Fibroblast of skin of right biceps (primary cell): Measurements from ENCODE around the gene ARHGAP11B.
"Not testable (repeated sequence)": the region's sequence is repeated elsewhere in the genome, so short reads cannot be mapped to it uniquely, and the experiment has no call there.

ENCODE experiments used
- DNase-seq: peaks from one replicate; pipeline ENCODE4 v3.0.0-alpha.2; 2013

ARHGAP11B gene

DNA sequence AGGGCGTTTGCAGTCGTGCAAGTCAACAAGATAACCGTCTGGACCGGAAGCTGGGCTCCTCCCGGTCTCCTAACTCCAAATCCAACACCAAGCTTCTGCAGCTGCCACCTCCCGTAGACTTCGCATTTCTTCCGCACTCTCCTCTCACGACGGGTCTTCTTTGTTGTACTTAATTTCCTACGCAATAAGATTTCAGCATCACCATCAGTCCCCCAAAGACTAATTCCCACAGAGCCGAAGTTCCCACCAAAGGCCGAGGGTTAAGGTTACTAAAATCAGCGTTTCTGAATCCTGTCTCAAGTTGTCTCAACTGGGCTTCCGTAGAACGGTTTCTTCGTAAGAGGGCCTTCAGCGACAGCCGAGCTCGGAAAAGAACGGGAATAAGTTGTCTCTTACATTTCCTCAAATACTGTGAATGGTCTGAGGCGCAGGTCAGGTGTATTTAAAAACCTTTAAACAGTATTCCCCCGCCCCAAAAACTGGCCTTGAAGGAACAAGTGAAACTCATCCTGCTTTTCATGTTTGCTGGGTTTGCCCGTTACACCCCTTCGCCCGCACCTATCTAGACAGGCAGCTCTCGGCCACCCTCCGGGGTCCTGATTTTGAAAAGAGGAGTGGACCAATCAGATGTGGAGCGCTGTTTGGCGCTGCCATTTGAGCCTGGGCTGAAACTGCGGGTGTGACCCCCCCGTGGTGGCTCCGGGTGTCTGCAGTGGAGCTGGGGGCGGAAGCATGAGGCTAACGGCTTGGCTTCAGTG is at the start of gene ARHGAP11B:
ARHGAP11B (plus strand) TSS at position 693 of the 758 bp plus-strand sequence.
- DNase-seq, result peak; percentile 98

DNA sequence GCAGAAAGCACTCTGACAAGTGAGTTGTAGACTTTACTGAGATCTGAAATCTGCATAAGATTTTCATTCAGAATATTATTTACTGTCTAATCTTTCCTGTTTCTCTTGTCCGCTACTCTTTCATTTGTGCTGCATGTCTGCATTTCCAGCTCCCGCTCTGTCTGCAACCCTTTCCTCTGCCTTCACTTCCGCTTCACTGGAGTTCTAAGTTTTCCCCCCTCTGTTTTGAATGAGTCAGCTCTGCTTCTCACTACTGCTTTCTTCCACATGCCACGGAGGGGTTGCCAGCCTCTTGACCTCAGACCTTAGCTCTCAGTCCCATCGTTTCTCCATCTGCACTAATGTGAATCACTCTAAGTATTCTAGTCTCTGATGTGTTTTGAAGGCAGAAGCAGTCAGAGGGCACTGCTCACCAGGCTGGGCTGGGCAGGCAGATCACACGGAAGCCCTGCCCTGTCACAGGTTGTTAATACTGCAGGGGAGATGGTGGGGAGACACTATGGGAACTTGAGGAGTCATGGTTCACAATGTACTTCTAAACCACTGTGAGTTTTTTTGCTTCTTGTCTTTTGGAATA is 46.4 kb upstream of the ARHGAP11B start:
- not testable (repeated sequence) for DNase-seq

DNA sequence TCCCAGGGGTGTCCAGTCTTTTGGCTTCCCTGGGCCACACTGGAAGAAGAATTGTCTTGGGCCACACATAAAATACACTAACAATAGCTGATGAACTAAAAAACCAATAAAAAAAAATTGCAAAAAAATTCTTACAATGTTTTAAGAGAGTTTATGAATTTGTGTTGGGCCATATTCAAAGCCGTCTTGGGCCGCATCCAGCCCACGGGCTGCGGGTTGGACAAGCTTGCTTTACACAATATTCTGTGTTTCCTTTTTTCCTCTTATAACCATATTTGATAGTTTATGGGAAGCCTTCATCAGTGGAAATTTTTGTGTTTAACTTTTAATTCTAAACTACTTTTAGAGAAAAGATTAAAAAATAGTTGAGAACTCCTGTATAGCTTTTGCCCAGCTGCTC is 45.2 kb upstream of the ARHGAP11B start:
- DNase-seq, result not testable (repeated sequence)

DNA sequence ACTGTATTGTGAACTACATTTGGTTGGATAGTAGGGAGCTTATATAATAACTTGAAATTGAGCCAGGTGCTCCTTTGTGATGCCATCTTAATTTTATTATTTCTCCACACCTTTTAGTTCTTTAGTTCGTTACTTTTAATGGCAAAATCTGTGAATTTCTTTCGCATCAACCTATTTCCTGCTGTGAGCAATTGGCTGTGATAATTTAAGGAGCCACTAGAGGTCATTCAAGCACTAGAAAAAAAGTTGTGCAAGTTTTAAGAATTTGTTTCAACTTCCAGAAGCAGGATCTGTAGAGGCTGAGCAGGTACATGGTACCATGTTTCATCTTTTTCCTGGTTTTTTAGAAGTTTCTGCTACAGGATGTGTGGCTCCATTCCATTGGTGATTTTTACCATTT is 27.0 kb upstream of the ARHGAP11B start:
- DNase-seq, result not testable (repeated sequence)

DNA sequence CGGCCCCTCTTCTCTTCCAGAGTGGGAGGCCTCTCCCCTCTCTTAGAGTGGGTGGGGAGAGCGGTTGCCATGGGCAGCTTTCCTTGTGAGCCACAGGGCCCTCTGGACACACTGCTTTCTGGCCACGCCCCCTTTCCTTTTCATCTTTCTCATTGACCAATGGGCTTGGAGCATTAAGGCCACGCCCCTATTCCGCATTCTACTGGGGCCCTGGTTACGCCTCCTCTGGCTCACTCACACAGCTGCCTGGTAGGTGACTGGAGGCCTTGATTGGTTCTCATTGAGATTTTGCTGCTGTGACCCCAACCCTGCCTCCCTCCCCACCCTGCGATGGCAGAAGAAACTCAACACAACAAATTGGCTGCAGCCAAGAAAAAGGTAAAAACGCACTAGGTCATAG is 22.1 kb upstream of the ARHGAP11B start, which contains the start of gene GOLGA8H:
GOLGA8H (plus strand) TSS at position 233 of the 400 bp plus-strand sequence; CDS start at position 331, 98 bp downstream.
- not testable (repeated sequence) for DNase-seq

DNA sequence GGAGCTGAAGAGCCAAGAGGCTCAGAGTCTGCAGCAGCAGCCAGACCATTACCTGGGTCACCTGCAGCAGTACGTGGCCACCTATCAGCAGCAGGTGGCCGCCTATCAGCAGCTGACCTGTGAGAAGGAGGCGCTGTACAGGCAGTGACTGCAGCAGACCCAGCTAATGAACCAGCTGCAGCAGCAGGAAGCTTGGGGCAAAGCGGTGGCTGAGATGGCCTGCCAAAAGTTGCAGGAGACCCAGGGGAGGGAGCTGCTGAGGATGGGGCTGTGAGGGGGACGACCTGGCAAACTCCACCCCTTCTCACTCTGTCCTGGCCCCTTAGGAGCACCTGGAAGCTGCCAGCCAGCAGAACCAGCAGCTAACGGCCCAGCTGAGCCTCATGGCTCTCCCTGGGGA is 13.7 kb upstream of the ARHGAP11B start:
- not testable (repeated sequence) for DNase-seq

DNA sequence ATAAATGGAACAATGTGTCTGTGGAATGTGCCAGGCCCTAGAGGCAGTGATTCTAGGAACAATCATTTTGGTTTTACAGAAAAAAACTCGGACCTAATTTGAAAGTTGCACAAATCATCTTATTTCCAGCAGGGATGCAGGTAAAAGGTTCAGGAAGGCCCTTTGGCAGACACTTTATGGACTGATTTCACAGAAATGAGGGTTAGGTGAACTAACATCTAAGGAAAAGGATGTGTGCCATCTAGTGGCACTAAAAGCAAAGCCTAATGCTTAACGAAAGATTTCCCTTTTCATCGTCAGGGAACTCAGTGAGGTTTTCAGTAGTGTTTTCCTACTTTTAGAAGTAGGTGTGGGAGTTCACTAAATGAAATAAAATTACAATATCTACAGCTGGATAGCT is 4.6 kb upstream of the ARHGAP11B start:
- peak; percentile 44 for DNase-seq

DNA sequence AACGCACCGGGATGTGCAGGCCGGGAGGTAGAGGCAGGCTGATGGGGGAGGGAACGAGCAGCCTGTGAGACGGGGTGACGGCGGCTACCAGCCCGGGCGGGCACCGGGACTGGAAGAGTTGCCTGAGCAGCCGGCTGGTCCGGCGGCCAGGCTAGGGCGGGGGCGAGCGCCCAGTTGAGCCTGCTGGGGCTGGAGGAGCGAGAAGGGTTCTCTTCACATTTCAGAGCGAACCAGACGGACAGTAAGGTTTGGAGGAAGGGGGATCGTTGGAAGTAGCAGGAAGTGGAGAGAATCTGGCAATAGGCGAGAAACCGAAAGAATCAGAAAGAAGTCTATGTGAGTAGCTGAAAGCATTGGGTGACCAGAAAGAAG is 252 bp downstream of the ARHGAP11B start:
- peak; percentile 8 for DNase-seq

DNA sequence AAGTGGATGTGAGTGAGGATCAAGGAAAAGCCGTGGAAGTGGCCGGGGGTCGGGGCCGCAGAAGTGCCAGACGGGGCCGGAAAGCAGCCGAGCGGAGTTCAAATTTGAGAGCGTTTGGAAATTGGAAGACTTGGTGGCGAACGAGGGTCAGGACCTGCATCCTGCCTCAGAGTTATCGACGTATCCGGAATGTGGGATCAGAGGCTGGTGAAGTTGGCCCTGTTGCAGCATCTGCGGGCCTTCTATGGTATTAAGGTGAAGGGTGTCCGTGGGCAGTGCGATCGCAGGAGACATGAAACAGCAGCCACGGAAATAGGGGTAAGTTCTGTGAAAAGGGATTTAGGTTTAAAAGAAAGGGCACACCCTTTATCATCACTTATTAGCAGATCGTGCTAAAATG is 704 bp downstream of the ARHGAP11B start:
- DNase-seq, result peak; percentile 4

DNA sequence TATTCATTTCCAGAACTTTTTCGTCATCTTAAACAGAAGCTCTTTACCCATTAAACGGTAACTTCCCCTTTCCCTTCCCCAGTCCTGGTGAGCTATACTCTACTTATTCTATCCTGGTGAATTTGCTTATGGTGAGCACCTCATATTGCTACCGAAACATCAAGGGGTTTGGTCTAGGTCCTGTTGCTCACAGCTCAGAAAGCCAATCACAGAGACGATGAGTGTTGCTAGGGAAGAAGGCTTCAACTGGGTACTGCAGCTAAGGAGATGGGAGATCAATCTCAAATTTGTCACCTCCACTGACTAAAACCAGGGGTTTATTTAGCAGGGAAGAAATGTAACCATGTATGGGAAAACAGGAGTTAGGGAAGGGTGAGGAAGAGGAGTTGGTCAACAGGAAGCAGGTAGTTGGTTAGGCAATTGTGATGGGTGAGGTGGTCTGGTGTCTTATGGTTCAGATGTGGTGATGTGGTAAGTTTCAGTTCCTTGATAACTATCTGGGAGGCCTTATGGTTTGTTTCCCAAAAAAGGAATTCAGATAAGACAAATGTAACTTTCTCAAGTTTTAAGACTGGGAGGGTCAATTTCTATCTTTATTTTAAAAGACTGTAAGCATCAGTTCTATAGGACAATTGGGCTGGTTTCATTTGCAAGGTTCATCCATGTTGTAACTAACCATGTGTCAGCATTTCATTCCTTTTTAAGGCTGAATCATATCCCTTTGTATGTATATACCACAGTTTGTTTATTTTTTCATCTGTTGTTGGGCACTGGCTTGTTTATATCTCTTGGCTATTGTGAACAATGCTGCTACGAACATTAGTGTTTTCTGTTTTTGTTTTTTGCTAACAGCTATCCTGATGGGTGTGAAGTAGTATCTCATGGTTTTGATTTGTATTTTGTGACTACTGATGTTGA is 24.3 kb downstream of the ARHGAP11B start:
- no peak for DNase-seq

DNA sequence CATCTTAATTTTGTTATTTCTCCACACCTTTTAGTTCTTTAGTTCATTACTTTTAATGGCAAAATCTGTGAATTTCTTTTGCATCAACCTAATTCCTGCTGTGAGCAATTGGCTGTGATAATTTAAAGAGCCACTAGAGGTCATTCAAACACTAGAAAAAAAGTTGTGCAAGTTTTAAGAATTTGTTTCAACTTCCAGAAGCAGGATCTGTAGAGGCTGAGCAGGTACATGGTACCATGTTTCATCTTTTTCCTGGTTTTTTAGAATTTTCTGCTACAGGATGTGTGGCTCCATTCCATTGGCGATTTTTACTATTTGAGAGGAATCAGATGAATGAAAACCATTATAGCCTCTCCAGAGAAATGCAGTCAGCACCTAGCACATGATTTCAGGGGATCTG is 35.2 kb downstream of the ARHGAP11B start:
- peak; percentile 17 for DNase-seq

DNA sequence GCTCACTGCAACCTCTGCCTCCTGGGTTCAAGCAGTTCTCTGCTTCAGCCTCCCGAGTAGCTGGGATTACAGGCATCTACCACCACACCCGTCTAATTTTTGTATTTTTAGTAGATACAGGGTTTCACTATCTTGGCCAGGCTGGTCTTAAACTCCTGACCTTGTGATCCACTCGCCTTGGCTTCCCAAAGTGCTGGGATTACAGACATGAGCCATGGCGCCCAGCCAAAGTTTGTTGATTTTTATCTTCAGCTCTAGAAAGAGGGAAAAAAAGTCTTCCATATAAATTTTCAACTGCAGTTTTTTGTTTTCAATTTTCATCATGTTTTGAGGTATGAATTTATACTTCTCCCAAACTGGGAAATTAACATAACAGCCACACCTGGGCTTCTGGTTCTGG is 43.7 kb downstream of the ARHGAP11B start:
- not testable (repeated sequence) for DNase-seq

DNA sequence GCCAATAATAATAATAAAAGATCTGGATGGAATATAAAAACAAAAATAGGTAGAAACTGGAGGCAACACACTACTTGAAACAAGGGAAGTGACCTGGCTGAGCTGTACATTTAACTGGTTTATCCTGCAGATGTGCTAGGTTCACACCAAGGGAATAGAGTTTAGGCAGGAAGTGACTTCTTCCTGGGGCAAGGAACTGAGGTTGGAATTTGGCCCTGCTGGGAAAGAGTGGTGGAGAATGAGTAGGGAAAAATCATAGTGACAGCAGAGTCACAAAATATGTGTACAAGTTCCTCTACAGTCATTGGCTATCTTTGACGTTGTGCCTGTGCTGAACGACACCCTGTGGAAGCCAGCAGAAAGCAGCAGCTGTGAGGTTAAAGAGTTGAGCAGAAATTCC is 44.1 kb downstream of the ARHGAP11B start:
- DNase-seq, result no peak

DNA sequence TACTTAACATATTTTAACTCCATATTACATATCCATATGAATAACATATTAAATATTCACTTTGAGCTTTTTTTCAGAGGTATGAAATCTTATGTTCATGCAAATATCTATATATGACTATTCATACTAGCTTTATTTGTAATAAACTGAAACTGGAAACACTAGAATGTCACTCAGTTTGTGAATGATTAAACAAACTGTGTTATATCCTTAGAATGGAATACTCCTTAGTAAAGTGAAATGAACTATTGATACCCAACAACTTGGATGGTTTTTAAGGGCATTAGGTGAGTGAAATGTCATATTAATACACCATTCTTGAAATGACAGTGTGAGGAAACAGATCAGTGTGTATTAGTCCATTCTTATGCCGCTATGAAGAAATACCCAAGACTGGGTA is 45.4 kb downstream of the ARHGAP11B start:
- no peak for DNase-seq

DNA sequence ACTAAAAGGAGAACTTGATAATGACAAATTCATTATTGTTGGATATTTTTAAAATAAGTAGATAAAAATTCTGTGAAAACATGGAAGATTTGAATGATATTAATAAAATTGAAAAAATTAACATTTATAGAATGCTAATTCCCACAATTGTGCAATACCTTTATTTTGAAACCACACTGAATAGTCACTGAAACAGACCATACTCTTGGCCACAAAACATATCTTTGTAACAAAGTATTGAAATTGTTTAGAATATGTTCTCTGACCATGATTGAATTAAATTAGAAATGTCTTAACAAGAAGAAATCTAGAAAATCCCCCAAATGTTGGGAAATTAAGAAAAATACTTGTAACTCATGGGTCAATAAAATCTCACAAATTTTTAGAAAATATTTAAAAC is 49.2 kb downstream of the ARHGAP11B start:
- no peak for DNase-seq

DNA sequence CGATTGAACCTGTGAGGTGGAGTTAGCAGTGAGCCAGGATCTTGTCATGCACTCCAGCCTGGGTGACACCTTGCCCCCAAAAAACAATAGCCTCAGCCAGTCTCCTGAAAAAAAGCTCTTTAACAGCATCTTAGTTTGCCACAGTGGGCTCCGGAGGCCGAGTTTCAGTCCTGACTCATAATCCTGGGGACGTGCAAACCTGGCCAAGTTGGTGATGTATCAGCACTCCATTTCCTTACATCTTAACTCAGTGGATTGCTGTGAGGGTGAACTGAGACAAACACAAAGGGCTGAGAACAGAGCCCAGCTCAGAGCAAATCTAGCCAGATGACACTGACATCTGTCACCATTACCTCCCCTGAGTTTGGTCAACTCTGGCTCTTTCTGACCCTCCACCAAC is 50.0 kb downstream of the ARHGAP11B start:
- peak; percentile 23 for DNase-seq

DNA sequence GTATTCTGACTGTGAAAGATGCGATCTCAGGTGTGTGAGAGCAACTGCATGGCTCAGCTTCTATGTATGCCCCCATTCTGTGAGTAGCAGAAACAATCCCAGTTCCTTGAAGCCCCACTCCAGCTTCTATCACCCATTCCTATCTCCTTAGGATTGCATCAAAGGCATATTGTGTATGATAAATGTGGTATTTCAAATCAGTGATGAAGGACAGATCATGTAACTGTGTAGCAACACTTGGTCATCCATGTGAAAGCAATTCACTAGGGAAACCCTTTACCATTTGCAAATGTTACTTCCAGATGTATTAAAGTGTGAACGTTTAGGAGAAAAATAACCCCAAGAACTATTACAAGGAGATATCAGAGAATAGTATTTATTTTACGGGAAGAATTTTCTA is 55.1 kb downstream of the ARHGAP11B start:
- not testable (repeated sequence) for DNase-seq

DNA sequence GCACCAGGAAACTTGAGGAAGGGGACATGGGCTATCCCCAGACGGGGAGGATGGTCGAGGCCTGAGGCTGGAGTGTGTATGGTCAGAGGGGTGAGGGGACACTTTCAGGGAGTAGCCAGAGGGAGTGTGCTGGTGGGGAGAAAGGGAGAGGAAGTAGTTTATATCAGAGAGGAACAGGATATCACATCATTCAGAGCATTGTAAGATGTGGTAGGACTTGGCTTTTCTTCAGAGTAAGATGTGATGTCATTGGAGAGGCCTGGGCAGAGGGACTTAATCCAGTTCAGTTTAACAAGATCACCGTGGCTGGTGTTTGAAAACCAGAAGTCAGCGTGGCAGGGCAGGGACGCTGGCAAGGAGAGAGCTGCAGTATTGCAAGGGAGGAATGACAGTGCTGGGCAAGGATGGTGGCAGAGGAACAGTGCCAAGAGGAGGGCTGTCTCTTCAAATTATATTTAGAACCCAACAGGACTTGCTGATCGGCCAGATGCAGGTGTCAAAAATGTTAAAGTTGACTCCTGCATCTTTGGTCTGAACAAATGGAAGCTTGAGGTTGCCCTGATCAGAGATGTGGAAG is 59.9 kb downstream of the ARHGAP11B start:
- not testable (repeated sequence) for DNase-seq

DNA sequence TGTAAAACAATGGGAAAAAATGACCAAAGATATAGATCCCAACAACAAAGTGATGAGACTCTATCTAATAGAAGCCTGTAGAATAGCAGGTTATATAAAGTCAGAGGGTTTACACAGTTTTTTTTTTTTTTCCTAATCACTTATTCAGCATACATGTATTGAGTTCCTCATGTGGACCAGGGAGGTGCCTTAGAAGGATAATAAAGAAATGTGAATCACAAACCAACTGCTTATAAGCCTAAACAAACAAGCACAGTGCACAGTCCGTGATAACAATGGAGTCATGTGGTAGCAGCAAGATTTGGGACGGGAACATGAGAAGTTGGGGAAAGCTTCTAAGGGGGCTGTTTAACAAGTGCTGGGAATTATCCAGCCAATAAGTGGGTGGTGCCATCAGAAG is 60.7 kb downstream of the ARHGAP11B start:
- DNase-seq, result not testable (repeated sequence)
